GM10266 (cell line): ENCODE results near the gene MCUB.

Experiments used
- DNase-seq: peaks from one replicate; pipeline ENCODE4 v3.0.0; 2012; ENCODE audit errors: extremely low spot score
- TF ChIP-seq, protein P1 (sequence below): IDR thresholded peaks from 2 replicates; pipeline ENCODE4 v1.5.1; 2012; ENCODE audit warnings: mild to moderate bottlenecking, low read depth; ENCODE audit not compliant: control insufficient read depth, insufficient read depth; ENCODE audit errors: missing control alignments

MCUB gene

DNA sequence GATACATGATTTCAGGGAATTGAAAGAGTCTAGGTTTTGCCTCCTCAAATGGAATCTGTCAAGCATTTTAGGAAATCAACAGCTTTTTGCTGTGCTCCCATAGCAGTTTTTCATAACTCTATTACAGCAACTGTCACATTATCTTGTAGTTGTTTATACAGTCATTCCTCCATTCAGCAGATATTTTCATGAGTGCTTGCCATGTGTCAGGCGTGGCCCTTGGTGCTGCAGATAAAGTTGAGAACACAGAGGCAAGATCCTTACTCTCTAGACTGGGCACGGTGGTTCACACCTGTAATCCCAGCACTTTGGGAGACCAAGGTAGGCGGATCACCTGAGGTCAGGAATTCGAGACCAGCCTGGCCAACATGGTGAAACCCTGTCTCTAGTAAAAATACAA lies 67.3 kb downstream of the MCUB start:
- TF ChIP-seq, protein P1, sequence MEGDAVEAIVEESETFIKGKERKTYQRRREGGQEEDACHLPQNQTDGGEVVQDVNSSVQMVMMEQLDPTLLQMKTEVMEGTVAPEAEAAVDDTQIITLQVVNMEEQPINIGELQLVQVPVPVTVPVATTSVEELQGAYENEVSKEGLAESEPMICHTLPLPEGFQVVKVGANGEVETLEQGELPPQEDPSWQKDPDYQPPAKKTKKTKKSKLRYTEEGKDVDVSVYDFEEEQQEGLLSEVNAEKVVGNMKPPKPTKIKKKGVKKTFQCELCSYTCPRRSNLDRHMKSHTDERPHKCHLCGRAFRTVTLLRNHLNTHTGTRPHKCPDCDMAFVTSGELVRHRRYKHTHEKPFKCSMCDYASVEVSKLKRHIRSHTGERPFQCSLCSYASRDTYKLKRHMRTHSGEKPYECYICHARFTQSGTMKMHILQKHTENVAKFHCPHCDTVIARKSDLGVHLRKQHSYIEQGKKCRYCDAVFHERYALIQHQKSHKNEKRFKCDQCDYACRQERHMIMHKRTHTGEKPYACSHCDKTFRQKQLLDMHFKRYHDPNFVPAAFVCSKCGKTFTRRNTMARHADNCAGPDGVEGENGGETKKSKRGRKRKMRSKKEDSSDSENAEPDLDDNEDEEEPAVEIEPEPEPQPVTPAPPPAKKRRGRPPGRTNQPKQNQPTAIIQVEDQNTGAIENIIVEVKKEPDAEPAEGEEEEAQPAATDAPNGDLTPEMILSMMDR: no peak
- no peak for DNase-seq

DNA sequence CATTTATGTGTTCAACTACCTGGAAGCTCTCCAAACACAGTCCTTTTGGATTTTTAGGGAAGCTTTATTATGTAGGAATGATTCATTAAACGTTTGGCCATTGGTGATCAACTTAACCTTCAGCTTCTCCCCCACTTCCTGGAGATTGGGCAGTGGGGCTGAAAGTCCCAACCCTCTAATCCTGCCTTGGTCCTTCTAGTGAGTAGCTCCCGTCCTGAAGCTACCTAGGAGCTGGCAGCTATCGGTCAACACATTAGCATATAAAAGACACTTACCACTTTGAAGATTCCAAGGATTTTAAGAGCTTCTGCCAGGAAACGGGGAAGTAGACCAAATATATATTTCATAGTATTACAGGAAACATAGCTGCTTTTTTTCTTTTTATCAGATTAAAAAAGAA lies 69.7 kb downstream of the MCUB start:
- TF ChIP-seq, protein P1: no peak
- no peak for DNase-seq

DNA sequence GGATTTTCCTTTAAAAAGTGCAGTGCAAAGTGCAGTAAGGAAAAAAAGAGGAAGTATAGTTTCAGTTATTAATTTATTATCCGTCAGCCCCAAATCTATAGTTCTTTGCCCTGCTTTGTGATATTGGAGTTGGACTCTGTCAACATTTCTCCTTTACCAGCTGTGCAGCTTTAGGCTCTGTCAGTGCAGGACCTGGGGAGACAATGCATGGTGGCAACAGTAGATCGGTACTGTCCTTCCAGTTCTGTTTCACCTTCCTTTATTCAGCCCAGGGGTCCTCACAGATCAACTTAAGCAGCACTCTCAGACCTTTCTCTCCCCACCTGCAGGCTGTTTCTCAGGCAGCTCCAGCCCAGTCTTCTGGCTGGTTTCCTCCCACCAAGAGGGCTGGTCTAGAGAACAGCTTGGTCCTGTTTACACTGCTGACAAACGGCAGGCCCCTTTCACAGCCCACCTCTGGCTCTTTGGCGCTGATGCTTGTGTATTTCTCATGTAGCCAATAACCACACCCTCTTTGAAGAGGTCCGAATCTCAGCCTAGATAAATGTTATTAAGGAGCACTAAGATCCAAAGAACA lies 71.6 kb downstream of the MCUB start:
- TF ChIP-seq, protein P1: no peak
- DNase-seq: no peak

DNA sequence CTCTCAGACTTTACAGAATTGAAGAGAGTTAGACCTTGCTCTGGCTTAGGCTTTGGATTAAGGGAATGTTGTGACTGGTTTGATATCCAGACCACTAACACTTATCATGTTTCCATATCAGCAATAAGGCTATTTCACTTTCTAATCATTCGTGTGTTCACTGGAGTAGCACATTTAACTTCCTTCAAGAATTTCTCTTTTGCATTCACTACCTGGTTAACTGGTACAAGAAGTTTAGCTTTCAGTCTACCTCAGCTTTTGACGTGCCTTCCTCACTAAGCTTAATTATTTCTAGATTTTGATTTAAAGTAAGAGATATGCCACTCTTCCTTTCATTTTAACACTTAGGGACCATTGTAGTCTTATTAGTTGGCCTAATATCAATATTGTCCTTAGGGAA lies 80.6 kb downstream of the MCUB start:
- DNase-seq: no peak
- TF ChIP-seq, protein P1: no peak

DNA sequence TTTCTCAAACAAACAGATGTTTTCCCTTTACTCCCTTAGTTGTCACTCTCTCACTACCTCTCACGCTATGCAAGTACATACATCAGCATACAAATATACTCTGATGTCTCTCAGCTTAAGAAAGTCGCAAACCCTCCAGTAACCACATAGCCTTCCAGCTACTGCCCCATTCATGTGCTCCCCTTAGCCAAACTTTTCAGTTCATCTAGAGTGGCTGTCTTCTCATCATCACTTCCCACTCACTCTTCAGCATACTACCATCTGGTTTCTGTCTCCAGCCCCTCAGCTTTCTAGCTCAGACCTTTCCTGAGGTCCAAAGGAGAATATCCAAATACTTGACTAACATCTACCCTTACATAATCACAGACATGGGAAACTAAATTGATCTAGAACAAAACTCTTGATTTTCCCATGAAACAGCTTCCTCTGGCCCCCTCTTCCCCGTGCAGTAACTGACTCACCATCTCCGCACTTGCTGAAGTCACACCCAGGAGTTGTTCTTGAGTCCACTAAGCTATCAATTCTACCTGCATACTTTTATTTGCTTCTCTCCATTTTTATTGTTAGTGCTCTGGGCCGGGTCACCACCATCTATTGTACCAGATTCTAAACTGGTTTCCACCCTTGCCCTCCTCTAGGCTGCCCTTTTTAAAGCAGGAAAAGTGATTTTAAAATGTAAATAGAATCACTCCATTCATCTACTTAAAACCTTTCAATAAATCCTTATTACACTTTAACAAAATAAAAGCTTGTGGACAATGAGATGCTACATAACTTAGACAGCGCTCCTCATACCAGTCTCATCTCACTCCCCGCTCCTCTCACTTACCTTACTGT lies 86.0 kb downstream of the MCUB start:
- TF ChIP-seq, protein P1: no peak
- no peak for DNase-seq

DNA sequence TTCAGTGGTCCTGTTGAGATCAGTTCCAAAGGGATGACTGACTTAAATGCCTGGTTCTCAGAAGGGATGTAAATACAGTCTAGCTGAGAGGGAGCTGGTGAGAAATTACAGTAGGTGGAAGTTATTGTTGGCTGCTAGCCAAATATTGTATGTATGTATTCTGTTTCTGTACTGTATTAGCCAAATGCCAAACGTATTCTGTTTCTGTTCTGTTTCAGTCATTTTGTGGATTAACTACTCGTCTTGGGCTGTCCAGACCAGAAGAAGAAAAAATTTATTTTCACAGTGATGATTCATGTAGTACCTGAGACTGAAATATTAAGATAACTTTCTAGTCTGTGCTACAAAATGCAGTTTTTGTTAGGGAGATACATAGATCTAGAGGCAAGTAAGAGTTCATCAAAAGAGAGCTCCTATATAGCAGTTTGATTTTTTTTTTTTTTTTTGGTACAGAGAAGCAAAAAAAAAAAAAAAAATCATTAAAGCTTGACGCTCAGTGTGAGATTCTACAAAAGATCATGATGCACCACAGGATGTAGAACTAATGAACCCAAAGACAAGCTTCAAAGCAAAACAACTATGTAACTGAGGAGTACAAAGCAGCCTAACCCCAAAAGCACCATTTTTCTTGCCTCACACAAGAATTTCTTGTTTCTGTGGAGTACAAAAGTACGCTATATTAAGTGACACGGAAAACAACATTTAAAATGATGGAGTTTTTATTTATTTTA lies 88.4 kb downstream of the MCUB start:
- TF ChIP-seq, protein P1: no peak

DNA sequence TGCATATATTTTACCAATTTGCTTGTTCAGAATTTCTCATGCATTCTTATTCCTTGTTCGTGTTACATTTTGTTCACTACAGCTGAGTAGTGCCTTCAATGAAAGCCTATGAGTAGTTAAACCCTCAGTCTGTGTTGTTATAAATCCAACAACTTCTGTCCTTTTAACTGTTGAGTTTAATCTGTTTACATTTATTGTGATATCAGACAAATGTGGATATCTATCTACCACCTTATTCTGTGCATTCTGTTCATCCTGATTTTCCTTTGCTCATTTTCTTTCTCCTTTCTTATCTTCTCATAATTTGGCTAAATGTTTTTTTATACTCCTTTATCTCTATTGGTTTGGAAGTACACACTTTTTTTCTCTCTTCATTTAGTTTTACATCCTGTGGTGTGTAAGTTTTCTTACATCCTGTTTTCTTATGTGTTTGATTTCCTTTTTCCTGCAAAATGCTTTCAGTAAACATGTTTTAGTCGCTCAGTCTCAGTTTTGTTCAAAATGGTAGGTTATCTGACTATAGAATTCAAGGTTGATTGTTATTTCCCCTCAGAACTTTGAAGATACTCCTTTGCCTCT lies 89.0 kb downstream of the MCUB start:
- DNase-seq: no peak
- TF ChIP-seq, protein P1: no peak

More for the DNA sequence above, 88.4 kb downstream of the MCUB start:
- peak; percentile 21 for DNase-seq
